GM21717 (cell line): Measurements from ENCODE around the gene EBNA1BP2.
"Not testable (repeated sequence)": the region's sequence is repeated elsewhere in the genome, so short reads cannot be mapped to it uniquely, and the experiment has no call there.

Source experiments
- ATAC-seq: cut with Tn5 transposase; IDR thresholded peaks from one replicate; pipeline ENCODE4 v1.9.1; 2021; ENCODE audit warnings: mild to moderate bottlenecking, moderate library complexity; ENCODE audit not compliant: unreplicated experiment

EBNA1BP2 gene

DNA sequence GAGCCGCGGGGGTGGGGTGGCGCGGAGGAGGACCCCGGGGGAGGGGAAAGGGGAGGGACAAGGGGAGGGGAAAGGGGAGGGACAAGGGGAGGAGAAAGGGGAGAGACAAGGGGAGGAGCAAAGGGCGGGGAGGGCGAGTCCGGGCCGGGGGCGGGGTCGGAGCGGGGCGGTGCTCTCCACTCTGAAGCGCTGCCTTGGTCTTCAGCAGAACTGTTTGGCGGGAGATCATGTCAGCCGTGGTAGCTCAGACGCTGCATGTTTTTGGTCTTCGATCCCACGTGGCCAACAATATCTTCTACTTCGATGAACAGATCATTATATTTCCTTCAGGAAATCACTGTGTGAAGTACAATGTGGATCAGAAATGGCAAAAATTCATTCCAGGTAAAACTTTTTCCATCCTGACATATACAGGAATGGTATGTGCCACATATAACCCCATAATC, 460 bp upstream of the EBNA1BP2 start:
- no peak for ATAC-seq

DNA sequence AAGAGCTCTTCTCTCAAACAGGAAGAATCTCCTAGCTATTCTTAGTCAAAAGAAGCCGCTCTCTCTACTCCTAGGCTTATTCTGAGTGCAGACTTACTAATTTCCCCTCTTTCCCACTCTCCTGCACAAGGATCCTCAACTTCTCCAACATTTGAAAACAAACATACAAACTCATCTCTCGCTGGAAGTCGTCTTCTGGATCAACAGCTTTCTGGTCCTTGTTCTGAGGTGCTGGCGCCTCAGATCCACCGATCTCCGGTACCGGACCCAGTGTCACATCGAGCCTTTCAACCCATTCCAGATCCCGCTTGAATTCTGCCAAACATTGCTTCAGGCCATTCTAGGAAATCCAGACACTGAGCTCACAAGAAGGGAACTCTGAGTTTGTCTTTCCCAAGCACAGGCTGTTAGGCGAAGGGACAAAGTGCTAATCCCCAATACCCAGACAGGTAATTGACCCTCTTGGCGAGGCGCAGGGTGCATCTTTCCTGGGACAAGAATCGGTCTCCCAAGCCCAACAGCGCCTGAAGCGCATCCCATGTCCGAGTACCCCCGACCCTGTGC, 696 bp downstream of the EBNA1BP2 start:
- no peak for ATAC-seq

DNA sequence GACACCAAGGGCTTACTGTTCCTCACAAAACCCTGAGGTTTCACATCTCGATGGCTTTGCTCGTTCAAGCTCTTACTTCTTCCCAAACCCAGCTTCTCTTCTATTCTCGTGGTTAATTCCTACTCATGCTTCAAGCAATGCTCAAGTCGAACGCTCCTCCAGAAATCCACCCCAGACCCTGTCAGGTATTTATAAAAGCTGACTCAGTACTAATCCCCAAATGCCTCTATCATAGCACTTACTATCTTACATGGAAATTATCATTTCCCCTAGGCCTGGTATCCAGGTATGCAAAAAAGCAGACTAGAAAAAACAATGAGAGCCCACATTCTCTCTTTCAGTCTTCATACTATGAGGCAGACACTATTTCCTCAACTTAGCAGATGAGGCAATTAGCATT, 6.3 kb downstream of the EBNA1BP2 start:
- ATAC-seq, result no peak

DNA sequence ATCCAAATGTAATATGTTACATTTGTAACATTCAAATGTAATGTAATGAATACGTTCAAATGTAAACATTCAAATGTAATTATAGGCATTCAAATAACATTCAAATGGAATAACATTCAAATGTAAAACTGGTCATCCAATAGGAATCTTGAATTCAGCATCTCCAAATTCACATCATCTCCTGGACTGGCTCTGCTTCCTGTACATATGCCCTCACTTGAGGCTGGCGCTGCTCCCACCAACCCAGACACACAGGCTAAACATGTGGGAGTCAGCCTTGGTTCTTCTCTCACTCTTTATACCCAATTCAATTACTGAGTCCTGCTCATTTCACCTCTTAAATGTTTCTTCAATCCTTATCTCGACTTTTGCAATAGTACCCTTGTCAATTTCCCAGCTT, 6.9 kb downstream of the EBNA1BP2 start:
- ATAC-seq, result no peak

DNA sequence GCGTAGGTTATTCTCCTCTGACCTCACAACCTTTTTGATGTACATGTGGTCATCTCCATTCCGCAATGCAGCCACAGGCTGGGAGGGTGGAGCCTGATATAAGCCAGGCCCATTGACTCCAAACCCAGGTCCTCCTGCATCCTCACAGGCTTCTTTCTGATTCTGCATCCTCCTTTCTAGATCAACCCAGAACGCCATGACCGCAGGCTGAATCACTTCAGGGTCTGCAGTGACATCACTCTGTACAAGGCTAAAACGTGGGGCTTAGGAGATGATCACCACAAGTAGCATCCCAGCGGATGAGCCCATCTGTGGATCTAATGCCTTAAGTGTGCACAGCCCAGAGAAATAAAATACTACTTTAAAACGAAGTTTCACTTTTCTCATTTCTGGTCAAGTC, 16.1 kb downstream of the EBNA1BP2 start:
- no peak for ATAC-seq

DNA sequence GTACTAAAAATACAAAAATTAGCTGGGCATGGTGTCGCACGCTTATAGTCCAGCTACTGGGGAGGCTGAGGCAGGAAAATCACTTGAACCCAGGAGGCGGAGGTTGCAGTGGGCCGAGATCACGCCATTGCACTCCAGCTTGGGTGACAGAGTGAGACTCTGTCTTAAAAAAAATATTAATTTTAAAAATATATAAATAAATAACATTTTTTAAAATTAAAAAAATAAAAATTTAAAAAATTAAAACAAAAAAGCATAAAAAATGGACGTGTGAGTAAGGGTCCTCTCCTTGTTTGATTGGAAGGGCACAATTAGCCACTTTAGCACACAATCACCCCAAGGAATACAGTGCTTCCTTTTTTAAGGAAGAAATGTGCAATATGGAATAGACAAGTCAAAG, 18.6 kb downstream of the EBNA1BP2 start:
- no peak for ATAC-seq

DNA sequence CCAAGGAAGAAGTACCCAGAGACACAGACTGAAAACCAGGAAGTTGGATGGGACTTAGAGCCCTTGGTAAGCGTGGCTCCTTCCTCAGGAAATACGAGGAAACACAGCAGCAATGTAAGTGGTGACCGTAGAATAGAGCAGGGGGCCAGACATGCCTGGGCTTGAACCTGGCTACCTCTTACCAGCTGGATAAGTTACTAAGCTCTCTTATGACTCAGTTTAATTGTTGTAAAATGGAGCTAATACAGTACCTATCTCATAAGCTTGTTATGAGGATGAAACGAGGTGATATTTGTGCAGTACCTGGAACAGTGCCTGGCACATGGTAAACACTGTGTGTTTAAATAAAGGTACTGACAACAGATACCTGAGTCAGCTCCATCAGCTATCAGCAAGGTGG, 19.2 kb downstream of the EBNA1BP2 start:
- ATAC-seq, result no peak

DNA sequence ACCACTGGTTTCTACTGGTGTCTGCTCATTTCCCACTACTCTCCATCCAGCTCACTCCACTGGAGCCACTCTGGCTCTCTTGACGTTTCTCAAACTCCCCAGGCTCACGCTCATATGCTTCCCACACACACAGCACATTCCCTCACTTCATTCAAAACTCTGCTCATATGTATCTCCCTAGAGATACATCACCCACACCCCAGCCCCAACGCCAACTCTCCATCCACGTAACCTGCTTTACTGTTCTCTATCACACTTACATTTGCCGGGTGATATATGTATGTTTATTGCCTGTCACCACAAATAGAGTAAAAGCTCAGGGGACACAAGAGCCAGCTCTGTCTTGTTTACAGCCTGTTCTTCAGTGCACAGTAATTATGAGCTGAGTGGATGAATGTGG, 22.2 kb downstream of the EBNA1BP2 start:
- no peak for ATAC-seq

DNA sequence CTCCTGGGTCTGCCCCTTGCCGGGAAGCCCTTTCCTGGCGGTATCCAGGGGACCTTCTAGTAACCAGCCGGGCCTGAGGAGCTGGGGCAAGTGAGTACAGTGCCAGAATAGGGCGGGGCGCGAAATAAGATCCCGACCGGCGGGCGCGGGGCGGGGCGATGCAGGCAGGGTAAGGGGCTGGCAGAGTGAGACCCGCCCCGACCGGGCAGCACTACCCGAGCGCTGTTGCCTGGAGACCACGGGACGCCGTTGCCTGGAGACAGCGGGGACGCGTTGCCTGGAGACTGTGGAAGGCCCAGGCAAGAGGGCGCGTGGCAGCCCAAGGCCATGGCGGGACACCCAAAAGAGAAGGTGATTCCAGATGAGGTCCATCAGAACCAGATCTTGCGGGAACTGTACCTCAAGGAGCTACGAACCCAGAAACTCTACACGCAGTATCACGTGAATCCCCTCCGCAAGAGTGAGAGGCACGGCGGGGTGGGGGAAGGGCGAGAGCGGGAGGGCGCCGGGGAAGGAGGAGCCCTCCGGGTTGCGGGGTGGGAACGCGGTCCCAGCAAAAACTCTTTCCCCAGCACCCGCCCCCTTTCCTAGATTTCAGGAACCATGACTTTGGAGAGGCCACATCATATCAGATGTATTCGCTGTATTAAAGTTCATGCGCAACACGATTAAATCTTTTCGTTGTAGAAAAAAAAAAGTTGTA, 24.3 kb downstream of the EBNA1BP2 start:
- ATAC-seq, result no peak

DNA sequence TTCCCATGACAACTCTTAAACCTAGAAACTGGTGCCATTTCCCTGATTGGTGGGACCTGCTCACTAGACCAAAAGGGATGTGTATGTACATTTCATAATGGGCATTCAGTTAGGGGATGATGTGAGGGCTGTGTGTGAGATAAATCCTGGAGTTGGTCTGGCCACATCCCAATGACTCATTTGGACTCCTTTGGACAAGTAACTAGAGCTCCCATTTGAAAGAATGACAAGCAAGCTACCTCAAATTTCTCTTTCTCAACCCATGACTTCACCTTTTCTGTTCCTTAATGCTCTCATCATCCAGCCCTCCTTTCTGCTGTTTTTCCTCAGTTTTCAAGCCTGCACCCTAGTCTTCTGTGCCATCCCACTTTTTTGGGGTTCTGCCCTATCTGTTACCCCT, 27.9 kb downstream of the EBNA1BP2 start:
- ATAC-seq, result no peak

DNA sequence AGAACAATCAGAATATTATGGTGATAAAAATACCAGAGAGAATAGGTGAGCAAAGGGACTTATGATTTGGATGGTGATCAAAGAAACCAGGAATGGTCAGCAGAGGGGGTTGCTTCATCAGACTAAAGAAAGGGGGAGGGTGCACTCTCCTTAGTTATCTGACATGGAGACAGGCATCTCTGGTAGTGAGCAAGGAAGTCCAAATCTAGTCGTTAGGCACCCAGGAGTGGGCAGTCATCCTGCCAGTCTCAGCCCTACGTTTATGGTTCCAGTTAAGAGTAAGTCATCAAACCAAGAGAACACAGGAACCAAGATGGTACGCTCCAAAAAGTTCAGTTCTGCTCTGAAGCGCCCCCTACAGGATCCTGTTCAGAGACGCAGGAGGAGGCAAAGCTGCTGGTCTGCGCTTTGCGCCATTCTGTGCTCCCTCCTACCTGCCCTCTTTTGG, 28.6 kb downstream of the EBNA1BP2 start:
- no peak for ATAC-seq

DNA sequence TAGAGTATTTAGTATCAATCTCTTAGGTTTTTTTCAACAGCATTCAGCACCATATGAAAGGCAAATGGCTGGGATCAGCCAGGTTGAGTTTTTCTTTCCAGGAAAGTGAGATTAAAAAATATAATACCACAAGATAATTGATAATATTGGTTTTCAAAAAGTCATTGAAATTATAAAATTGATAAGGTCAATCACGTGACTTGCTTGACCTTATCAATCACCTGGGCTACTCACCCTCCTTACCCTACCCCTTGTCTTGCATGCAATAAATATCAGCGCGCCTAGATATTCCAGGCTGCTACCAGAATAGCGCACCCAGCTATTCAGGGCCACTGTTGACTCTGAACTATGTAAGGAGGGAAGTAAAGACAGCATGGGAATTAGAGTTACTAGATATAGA, 31.5 kb downstream of the EBNA1BP2 start:
- ATAC-seq, result no peak

DNA sequence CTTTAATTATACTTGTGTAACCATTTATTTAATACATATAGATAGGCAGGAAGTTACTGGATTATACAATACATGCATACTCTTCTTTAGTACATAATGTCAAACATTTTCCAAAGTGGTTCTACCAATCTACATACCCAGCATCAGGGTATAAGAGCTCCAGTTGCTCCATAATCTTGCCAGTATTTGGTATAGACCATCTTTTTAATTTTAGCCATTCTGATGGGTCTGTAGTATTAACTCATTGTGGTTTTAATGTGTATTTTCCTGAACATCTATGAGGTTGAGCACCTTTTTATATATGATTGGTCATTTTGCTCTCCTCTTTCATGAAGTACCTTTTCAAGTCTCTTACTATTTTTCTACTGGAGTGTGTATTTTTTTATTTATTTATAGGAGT, 32.1 kb downstream of the EBNA1BP2 start:
- no peak for ATAC-seq

DNA sequence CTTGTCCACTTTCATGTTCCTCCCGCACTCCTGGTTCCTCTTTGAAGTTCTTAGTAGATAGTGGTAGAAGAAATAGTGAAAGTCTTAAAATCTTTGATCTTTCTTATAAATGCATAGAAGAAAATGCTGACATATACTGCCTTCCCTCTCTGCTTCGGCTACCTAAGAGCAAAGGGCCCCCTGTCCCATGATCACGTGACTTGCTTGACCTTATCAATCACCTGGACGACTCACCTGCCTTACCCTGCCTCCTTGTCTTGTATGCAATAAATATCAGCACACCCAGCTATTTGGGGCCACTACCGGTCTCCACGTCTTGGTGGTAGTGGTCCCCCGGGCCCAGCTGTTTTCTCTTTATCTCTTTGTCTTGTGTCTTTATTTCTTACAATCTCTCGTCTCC, 32.8 kb downstream of the EBNA1BP2 start:
- not testable (repeated sequence) for ATAC-seq

DNA sequence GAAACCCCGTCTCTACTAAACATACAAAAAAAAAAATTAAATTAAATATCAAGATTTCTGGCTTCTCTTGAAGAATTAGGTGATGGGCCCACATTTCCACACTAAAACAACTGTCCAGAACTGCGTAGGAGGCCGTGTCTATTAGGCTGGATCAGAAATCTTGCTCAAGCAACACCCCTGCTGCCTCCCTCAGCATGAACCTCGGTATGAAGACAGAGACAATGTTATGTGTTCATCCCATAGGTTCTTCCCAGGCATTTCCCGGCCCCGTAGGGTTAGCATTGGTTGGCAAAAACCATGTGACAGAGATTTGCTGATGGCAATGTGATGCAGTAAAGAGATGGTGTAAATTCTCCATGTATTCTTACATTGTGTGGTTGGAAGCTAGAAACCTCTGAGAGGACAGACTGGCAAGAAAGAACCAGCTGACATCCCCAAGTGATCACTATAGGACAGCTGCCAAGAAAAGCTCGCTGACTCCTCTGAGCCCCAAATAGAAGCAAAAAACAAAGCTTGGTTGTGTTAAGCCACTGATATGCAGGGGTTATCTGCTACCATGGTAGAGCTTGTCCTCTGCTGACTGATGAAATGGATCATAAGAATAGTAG, 34.5 kb downstream of the EBNA1BP2 start:
- no peak for ATAC-seq

DNA sequence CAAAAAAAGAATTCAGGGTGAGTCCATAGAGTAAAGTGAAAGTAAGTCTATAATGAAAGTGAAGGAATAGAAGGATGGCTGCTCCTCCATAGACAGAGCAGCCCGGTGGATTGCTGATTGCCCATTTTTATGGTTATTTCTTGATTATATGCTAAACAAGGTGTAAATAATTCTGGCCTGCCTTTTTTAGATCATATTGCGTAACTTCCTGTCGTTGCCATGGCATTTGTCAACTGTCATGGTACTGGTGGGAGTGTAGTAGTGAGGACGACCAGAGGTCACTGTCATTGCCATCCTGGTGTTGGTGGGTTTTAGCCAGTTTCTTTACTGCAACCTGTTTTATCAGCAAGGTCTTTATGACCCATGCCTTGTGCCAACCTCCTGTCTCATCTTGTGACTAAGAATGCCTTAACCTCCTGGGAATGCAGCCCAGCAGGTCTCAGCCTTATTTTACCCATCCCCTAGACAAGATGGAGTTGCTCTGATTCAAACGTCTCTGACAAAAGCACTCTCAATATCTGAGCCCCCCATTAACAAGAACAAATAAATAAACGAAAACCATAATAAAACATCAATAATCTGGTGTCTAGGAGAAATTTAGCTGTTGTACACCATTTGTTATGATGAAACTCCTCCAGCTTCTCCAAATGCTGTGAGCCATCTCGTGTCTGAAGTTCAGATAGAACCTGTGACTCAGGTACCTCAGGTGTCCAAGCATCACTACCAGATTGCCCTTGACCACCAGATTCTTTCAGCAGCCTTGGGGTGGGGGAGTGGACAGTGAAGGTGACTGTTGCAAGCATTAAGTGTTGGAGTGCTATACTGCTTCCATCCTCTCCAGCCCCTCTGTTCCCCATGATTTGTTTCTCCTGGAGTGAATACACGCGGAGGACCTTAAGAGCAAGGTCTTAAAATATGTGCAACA, 36.0 kb downstream of the EBNA1BP2 start:
- no peak for ATAC-seq

DNA sequence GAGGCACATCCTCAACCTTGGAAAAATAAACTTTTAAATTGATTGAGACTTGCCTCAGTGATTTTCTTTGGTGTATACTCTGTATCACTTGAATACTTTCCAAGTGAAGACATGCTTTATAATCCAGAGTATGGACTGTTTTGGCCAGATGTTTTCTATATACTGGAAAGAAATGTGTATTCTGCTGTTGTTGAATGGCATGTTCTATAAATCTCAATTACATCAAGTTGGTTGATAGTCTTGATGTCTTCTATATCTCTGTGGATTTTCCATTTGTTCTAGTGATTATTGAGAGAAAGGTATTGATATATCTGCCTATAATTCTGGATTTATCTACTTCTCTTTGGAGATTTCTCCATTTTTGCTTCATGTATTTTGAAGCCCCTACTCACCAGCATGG, 37.5 kb downstream of the EBNA1BP2 start:
- ATAC-seq, result no peak

DNA sequence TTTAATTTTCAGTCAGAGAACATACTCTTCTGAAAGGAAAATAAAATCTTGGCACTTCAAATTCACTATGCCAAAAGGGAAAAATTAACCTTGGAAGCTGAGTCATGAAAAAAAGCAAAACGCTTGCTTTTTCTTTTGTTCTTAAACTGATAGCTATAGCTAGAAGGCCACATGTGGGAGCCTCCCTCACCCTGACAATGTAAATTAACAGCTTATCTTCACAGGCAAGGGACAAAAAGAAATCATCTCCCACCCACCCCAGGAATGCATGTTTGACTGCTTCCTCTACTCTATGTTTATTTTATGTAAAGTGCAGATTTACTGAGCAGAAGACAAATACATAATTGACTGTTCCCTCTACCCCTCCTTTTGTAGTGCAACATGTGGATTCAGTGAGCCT, 38.0 kb downstream of the EBNA1BP2 start:
- ATAC-seq, result no peak

DNA sequence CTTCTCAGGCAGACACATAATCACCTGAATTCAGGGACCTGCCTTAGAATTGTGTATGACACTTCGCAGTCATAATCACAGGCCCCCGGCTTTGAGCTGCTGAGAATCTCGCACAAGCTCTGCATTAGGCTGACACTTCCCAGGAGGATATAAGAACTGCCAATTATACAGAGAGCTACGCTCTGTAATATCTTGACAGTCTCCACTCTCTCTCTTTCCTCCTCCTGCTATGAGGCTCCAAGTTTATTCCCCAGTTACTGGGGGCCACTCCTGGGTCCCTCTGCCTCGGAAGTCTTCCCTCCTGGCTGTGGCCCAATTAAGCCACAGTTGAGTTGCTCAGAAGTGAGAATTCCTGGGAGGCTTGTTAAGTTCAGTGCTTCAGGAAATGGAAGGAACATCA, 42.7 kb downstream of the EBNA1BP2 start:
- ATAC-seq, result no peak

DNA sequence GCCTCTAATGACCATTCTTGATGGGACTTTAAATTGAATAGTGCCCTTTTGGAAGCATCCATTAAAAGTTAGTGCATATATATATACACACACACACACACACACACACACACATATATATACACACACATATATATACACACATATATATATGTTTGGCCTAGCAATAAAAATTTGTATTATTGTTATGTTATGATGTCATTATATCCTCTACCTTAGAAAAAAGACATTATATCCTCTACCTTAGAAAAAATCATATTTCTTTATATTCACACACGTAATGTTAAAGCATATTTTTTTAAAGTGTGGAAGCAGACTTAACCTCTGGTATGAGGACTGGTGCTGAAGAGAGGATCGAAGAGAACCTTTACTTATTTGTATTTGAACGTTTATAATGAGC, 43.3 kb downstream of the EBNA1BP2 start:
- ATAC-seq, result no peak

DNA sequence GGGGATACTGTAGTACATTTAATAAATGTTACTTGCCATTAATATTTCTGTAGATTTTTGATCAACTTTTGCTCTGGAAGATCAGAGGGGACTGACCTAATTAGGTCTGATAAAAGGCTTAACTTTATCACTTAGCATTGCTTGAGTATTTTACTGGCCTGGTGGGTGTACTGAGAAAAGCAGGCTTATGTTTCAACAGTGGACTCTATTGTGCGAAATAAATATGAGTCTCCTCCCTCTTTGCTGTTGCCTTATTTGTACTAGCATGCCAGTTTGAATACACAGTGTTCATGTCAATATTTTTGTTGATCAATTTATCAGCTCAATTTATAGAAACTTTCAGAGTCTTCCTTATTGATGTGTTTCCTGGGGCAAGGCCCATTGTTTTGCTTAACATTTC, 49.1 kb downstream of the EBNA1BP2 start:
- ATAC-seq, result no peak
